Endodermal cell (in vitro differentiated cells): Measurements from ENCODE around the gene TMPO. TPM values are rescaled to one million over a fixed set of nuclear protein-coding genes. Genes with fewer than 3 reads are reported as not detected.
"Not testable (repeated sequence)": the region's sequence is repeated elsewhere in the genome, so short reads cannot be mapped to it uniquely, and the experiment has no call there.

ENCODE experiments used
- DNase-seq: peaks from one replicate; pipeline ENCODE4 v3.0.0-alpha.2; 2017
- H3K27ac ChIP-seq: 2 replicates; pipeline ENCODE4 v1.5.1; 2013; ENCODE audit warnings: mild to moderate bottlenecking, low read depth, low read length, moderate library complexity
- H3K27me3 ChIP-seq: 2 replicates; pipeline ENCODE4 v1.6.1; 2013; ENCODE audit warnings: mild to moderate bottlenecking, low read length, moderate library complexity; ENCODE audit not compliant: insufficient read depth, control insufficient read depth, poor library complexity, severe bottlenecking
- H3K36me3 ChIP-seq: 2 replicates; pipeline ENCODE4 v1.7.0; 2013; ENCODE audit warnings: mild to moderate bottlenecking, low read length, moderate library complexity; ENCODE audit not compliant: control insufficient read depth, insufficient read depth
- H3K4me1 ChIP-seq: one replicate; pipeline ENCODE4 v1.7.0; 2013; ENCODE audit warnings: low read length; ENCODE audit not compliant: control insufficient read depth, insufficient read depth
- H3K4me3 ChIP-seq: 2 replicates; pipeline ENCODE4 v1.5.1; 2013; ENCODE audit warnings: mild to moderate bottlenecking, low read length, moderate library complexity
- H3K9ac ChIP-seq: 2 replicates; pipeline ENCODE4 v1.6.1; 2013; ENCODE audit warnings: mild to moderate bottlenecking, low read length, moderate library complexity; ENCODE audit not compliant: poor library complexity, severe bottlenecking; ENCODE audit errors: extremely low read depth
- H3K9me3 ChIP-seq: 2 replicates; pipeline ENCODE4 v1.6.1; 2013; ENCODE audit warnings: mild to moderate bottlenecking, low read length, moderate library complexity; ENCODE audit not compliant: control insufficient read depth
- H3K27ac Mint-ChIP-seq: 2 replicates; pipeline ENCODE4 v1.8.0; 2020; ENCODE audit warnings: mixed read lengths
- H3K27me3 Mint-ChIP-seq: 2 replicates; pipeline ENCODE4 v1.8.0; 2021; ENCODE audit warnings: mild to moderate bottlenecking, mixed read lengths; ENCODE audit not compliant: insufficient read depth
- H3K36me3 Mint-ChIP-seq: 2 replicates; pipeline ENCODE4 v1.8.0; 2020; ENCODE audit warnings: low read depth, mixed read lengths
- H3K4me1 Mint-ChIP-seq: 2 replicates; pipeline ENCODE4 v1.8.0; 2020; ENCODE audit warnings: mixed read lengths
- H3K4me3 Mint-ChIP-seq: 2 replicates; pipeline ENCODE4 v1.8.0; 2020; ENCODE audit warnings: mild to moderate bottlenecking, moderate library complexity, mixed read lengths
- H3K9me3 Mint-ChIP-seq: 2 replicates; pipeline ENCODE4 v1.8.0; 2020; ENCODE audit warnings: mild to moderate bottlenecking, mixed read lengths
- WGBS, 2 experiments: methylation state at CpG; one replicate each; pipeline versions ENCODE4 v1.1.5 to v1.1.7; 2013; ENCODE audit warnings: missing lambda C conversion rate in 2 of 2, mixed read lengths in 1 of 2; ENCODE audit not compliant: insufficient coverage in 1 of 2, insufficient read length in 1 of 2; 5-methylcytosine and 5-hydroxymethylcytosine counted together
- total RNA-seq, 2 donors: library from RNA; stranded (reverse); fragmentation: NEBNext Ultra II Directional in 1 of 2; extraction: Animal tissue kit (Norgen Biotek cat#: 25700) in 1 of 2; gene quantifications; 2 replicates in 1 of 2; 3 replicates in 1 of 2; pipeline ENCODE4 v1.2.1, GENCODE V29; 2021
- TF ChIP-seq, protein P1 (sequence below): fragments of 200-600 bp; sonication (generic); conservative IDR thresholded peaks from 2 replicates; pipeline ENCODE4 v1.5.0; 2021; ENCODE audit warnings: antibody characterized with exemption, mild to moderate bottlenecking

The TMPO gene
- total RNA-seq, 2 donors from 2014 or later = 176 to 203 TPM

DNA sequence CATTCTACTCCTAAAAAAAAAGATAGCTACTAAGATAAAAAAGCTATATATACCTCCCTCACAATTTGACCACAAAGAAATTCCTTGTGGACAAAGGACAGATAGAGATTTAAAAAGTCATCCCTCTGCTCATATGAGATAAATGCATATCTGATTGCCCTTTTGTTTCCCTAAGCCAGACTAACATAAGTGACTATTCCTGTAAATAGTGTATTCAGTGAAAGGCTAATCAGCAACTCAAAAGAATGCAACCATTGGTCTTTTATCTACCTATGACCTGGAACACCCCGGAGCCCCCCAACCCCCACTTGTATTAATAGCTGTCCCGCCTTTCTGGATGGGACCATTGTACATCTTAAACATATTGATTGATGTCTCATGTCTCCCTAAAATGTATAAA, 6.3 kb upstream of the TMPO start:
- peaks cover 17% of the 10 kb centered on the region for H3K4me1 Mint-ChIP-seq
- H3K4me3 Mint-ChIP-seq = no peak overlapping the region
- H3K36me3 ChIP-seq = no peaks in the 10 kb centered on the region
- H3K36me3 Mint-ChIP-seq = no peaks in the 10 kb centered on the region
- 20 to 31% methylated on average over 1 to 2 of the region's 2 CpGs for WGBS, 2 experiments
- no peak overlapping the region for H3K27ac ChIP-seq
- TF ChIP-seq, protein P1, sequence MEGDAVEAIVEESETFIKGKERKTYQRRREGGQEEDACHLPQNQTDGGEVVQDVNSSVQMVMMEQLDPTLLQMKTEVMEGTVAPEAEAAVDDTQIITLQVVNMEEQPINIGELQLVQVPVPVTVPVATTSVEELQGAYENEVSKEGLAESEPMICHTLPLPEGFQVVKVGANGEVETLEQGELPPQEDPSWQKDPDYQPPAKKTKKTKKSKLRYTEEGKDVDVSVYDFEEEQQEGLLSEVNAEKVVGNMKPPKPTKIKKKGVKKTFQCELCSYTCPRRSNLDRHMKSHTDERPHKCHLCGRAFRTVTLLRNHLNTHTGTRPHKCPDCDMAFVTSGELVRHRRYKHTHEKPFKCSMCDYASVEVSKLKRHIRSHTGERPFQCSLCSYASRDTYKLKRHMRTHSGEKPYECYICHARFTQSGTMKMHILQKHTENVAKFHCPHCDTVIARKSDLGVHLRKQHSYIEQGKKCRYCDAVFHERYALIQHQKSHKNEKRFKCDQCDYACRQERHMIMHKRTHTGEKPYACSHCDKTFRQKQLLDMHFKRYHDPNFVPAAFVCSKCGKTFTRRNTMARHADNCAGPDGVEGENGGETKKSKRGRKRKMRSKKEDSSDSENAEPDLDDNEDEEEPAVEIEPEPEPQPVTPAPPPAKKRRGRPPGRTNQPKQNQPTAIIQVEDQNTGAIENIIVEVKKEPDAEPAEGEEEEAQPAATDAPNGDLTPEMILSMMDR = no peak
- no peaks in the 10 kb centered on the region for H3K27me3 ChIP-seq
- peak overlapping the region; percentile 48 for H3K9ac ChIP-seq
- H3K4me1 ChIP-seq = no peaks in the 10 kb centered on the region
- no peaks in the 10 kb centered on the region for H3K9me3 ChIP-seq
- no peaks in the 10 kb centered on the region for H3K9me3 Mint-ChIP-seq
- DNase-seq = peak; percentile 71
- no peaks in the 10 kb centered on the region for H3K27me3 Mint-ChIP-seq
- no peak overlapping the region for H3K4me3 ChIP-seq
- peak overlapping the region; percentile 91 for H3K27ac Mint-ChIP-seq

- H3K36me3 ChIP-seq, H3K9me3 ChIP-seq, H3K9ac ChIP-seq, H3K4me3 Mint-ChIP-seq, H3K27ac Mint-ChIP-seq, H3K4me3 ChIP-seq, H3K27me3 ChIP-seq, H3K36me3 Mint-ChIP-seq, H3K9me3 Mint-ChIP-seq, H3K4me1 ChIP-seq, H3K27ac ChIP-seq, H3K27me3 Mint-ChIP-seq, DNase-seq: not testable (repeated sequence)
- 93 to 100% methylated on average over 3 to 5 of the region's 5 CpGs for WGBS, 2 experiments
- H3K4me1 Mint-ChIP-seq = peaks cover 17% of the 10 kb centered on the region
Measured at GRCh38 chr12:98511806-98512205, 3.6 kb upstream of the TMPO start.

- H3K9me3 Mint-ChIP-seq = no peaks in the 10 kb centered on the region
- H3K27me3 ChIP-seq = no peaks in the 10 kb centered on the region
- peak overlapping the region; percentile 98 for H3K9ac ChIP-seq
- peaks cover 8% of the 10 kb centered on the region for H3K36me3 Mint-ChIP-seq
- DNase-seq = no peak
- H3K4me3 ChIP-seq = peak overlapping the region; percentile 95
- peak overlapping the region; percentile 99 for H3K27ac Mint-ChIP-seq
- peaks cover 17% of the 10 kb centered on the region for H3K4me1 Mint-ChIP-seq
- 89 to 91% methylated on average over 8 of the region's 8 CpGs for WGBS, 2 experiments
- H3K36me3 ChIP-seq = peaks cover 17% of the 10 kb centered on the region
- H3K27me3 Mint-ChIP-seq = no peaks in the 10 kb centered on the region
- H3K9me3 ChIP-seq = no peaks in the 10 kb centered on the region
- H3K27ac ChIP-seq = no peak overlapping the region
- no peaks in the 10 kb centered on the region for H3K4me1 ChIP-seq
- peak overlapping the region; percentile 96 for H3K4me3 Mint-ChIP-seq
- TF ChIP-seq, protein P1 = no peak
Measured at GRCh38 chr12:98513379-98514322, 1.7 kb upstream of the TMPO start.
